ENCODE data around the gene TYW1B. TPM values are rescaled to one million over a fixed set of nuclear protein-coding genes. Genes with fewer than 3 reads are reported as not detected.
"Not testable (repeated sequence)": the region's sequence is repeated elsewhere in the genome, so short reads cannot be mapped to it uniquely, and the experiment has no call there.

Gene TYW1B
- total and polyA plus RNA-seq, 4 donors, result 0.90 to 10.1 (median 1.6) TPM

GRCh38 chr7:72555238-72555637, 272.8 kb downstream of the TYW1B start:
- H3K9ac ChIP-seq (ENCODE audit: insufficient read depth in 1 of 2, low read length in 2 of 2); H3K4me3 ChIP-seq; H3K27me3 ChIP-seq (ENCODE audit: control insufficient read depth in 3 of 3, insufficient read depth in 3 of 3, low read length in 2 of 3); H3K4me1 ChIP-seq (ENCODE audit: control insufficient read depth in 5 of 5, insufficient read depth in 5 of 5, low read length in 5 of 5); H3K9me3 ChIP-seq (ENCODE audit: control insufficient read depth in 4 of 4, insufficient read depth in 3 of 4, low read length in 3 of 4); H3K27ac ChIP-seq (ENCODE audit: low read depth in 1 of 2, low read length in 1 of 2); DNase-seq; ATAC-seq (ENCODE audit: insufficient read depth, low FRiP score); H3K36me3 ChIP-seq (ENCODE audit: control insufficient read depth in 4 of 4, insufficient read depth in 4 of 4, low read length in 4 of 4): not testable (repeated sequence)
- WGBS, 2 donors, result 85 to 89% methylated on average over 4 to 6 of the region's 6 CpGs

- H3K27ac ChIP-seq (ENCODE audit: low read depth in 1 of 2, low read length in 1 of 2), result not testable (repeated sequence)
- WGBS, 2 donors, result 75 to 86% methylated on average over 5 of the region's 5 CpGs
These were observed 273.6 kb downstream of the TYW1B start for GRCh38 chr7:72554401-72554800.

GRCh38 chr7:72550454-72550853, 277.5 kb downstream of the TYW1B start:
- not testable (repeated sequence) for ATAC-seq (ENCODE audit: insufficient read depth, low FRiP score); H3K4me1 ChIP-seq (ENCODE audit: control insufficient read depth in 5 of 5, insufficient read depth in 5 of 5, low read length in 5 of 5); DNase-seq

More at GRCh38 chr7:72554401-72554800, 273.6 kb downstream of the TYW1B start:
- ATAC-seq (ENCODE audit: insufficient read depth, low FRiP score); DNase-seq; H3K9ac ChIP-seq (ENCODE audit: insufficient read depth in 1 of 2, low read length in 2 of 2); H3K36me3 ChIP-seq (ENCODE audit: control insufficient read depth in 4 of 4, insufficient read depth in 4 of 4, low read length in 4 of 4); H3K4me1 ChIP-seq (ENCODE audit: control insufficient read depth in 5 of 5, insufficient read depth in 5 of 5, low read length in 5 of 5); H3K27me3 ChIP-seq (ENCODE audit: control insufficient read depth in 3 of 3, insufficient read depth in 3 of 3, low read length in 2 of 3); H3K9me3 ChIP-seq (ENCODE audit: control insufficient read depth in 4 of 4, insufficient read depth in 3 of 4, low read length in 3 of 4); H3K4me3 ChIP-seq: not testable (repeated sequence)

GRCh38 chr7:72546586-72547237, 281.3 kb downstream of the TYW1B start:
- ATAC-seq (ENCODE audit: insufficient read depth, low FRiP score); H3K36me3 ChIP-seq (ENCODE audit: control insufficient read depth in 4 of 4, insufficient read depth in 4 of 4, low read length in 4 of 4); H3K9me3 ChIP-seq (ENCODE audit: control insufficient read depth in 4 of 4, insufficient read depth in 3 of 4, low read length in 3 of 4); H3K4me1 ChIP-seq (ENCODE audit: control insufficient read depth in 5 of 5, insufficient read depth in 5 of 5, low read length in 5 of 5); H3K27ac ChIP-seq (ENCODE audit: low read depth in 1 of 2, low read length in 1 of 2); H3K4me3 ChIP-seq; H3K9ac ChIP-seq (ENCODE audit: insufficient read depth in 1 of 2, low read length in 2 of 2); DNase-seq; H3K27me3 ChIP-seq (ENCODE audit: control insufficient read depth in 3 of 3, insufficient read depth in 3 of 3, low read length in 2 of 3): not testable (repeated sequence)
- 35 to 50% methylated on average over 9 of the region's 9 CpGs for whole genome bisulfite sequencing, 2 donors

More at GRCh38 chr7:72550454-72550853, 277.5 kb downstream of the TYW1B start:
- H3K9ac ChIP-seq (ENCODE audit: insufficient read depth in 1 of 2, low read length in 2 of 2); H3K4me3 ChIP-seq; H3K9me3 ChIP-seq (ENCODE audit: control insufficient read depth in 4 of 4, insufficient read depth in 3 of 4, low read length in 3 of 4); H3K27ac ChIP-seq (ENCODE audit: low read depth in 1 of 2, low read length in 1 of 2); H3K27me3 ChIP-seq (ENCODE audit: control insufficient read depth in 3 of 3, insufficient read depth in 3 of 3, low read length in 2 of 3); H3K36me3 ChIP-seq (ENCODE audit: control insufficient read depth in 4 of 4, insufficient read depth in 4 of 4, low read length in 4 of 4): not testable (repeated sequence)

GRCh38 chr7:72544531-72544930, 283.5 kb downstream of the TYW1B start:
- H3K27me3 ChIP-seq (ENCODE audit: control insufficient read depth in 3 of 3, insufficient read depth in 3 of 3, low read length in 2 of 3); ATAC-seq (ENCODE audit: insufficient read depth, low FRiP score); H3K9me3 ChIP-seq (ENCODE audit: control insufficient read depth in 4 of 4, insufficient read depth in 3 of 4, low read length in 3 of 4); H3K9ac ChIP-seq (ENCODE audit: insufficient read depth in 1 of 2, low read length in 2 of 2); H3K4me3 ChIP-seq; H3K4me1 ChIP-seq (ENCODE audit: control insufficient read depth in 5 of 5, insufficient read depth in 5 of 5, low read length in 5 of 5); DNase-seq; H3K36me3 ChIP-seq (ENCODE audit: control insufficient read depth in 4 of 4, insufficient read depth in 4 of 4, low read length in 4 of 4); H3K27ac ChIP-seq (ENCODE audit: low read depth in 1 of 2, low read length in 1 of 2): not testable (repeated sequence)
- WGBS, 2 donors, result 69 to 90% methylated on average over 2 of the region's 2 CpGs

- no peak for DNase-seq
- no peak for ATAC-seq (ENCODE audit: insufficient read depth, low FRiP score)
- WGBS, 2 donors, result 85 to 94% methylated on average over 2 of the region's 2 CpGs
These were observed 287.1 kb downstream of the TYW1B start for GRCh38 chr7:72540923-72541322.

More at GRCh38 chr7:72540923-72541322, 287.1 kb downstream of the TYW1B start:
- Histone ChIP-seq H3K27me3 (ENCODE audit: control insufficient read depth in 3 of 3, insufficient read depth in 3 of 3, low read length in 2 of 3) (no peaks in the 10 kb centered on the region), H3K4me1 (ENCODE audit: control insufficient read depth in 5 of 5, insufficient read depth in 5 of 5, low read length in 5 of 5) (no peaks in the 10 kb centered on the region), H3K27ac (ENCODE audit: low read depth in 1 of 2, low read length in 1 of 2) (no peak overlapping the region), H3K4me3 (no peak overlapping the region), H3K36me3 (ENCODE audit: control insufficient read depth in 4 of 4, insufficient read depth in 4 of 4, low read length in 4 of 4) (no peaks in the 10 kb centered on the region), H3K9ac (ENCODE audit: insufficient read depth in 1 of 2, low read length in 2 of 2) (no peak overlapping the region), H3K9me3 (ENCODE audit: control insufficient read depth in 4 of 4, insufficient read depth in 3 of 4, low read length in 3 of 4) (no peaks in the 10 kb centered on the region)
- no peak for TF ChIP-seq CTCF (IDR thresholded peaks at IDR 0.05; ENCODE audit: control extremely low read depth, extremely low read depth)
